SK-N-SH treated with all-trans-retinoic acid at 6 μM for 48 hours (cell line): ENCODE results near the gene ZNF474.

Experiments
- ATAC-seq: fragments of 200-7000 bp; cut with Tn5 transposase; 3 replicates; pipeline ENCODE4 v1.9.1; 2020; ENCODE audit warnings: mild to moderate bottlenecking, moderate library complexity
- ARNTL ChIP-seq: fragments of 450-650 bp; formaldehyde crosslinking; IDR thresholded peaks from 2 replicates; pipeline ENCODE4 v1.5.0; 2020; ENCODE audit warnings: low read depth, mild to moderate bottlenecking, moderate library complexity, borderline replicate concordance
- BACH2 ChIP-seq: fragments of 250-450 bp; sonication (Bioruptor Pico); IDR thresholded peaks from 2 replicates; pipeline ENCODE4 v1.9.0; 2021; ENCODE audit warnings: mild to moderate bottlenecking, borderline replicate concordance
- CSDC2 ChIP-seq: fragments of 250-450 bp; sonication (Bioruptor Pico); IDR thresholded peaks from 2 replicates; pipeline ENCODE4 v1.5.0; 2020; ENCODE audit warnings: mild to moderate bottlenecking, moderate library complexity
- CSRNP3 ChIP-seq: fragments of 250-450 bp; sonication (Bioruptor Pico); IDR thresholded peaks from 2 replicates; pipeline ENCODE4 v1.5.1; 2021; ENCODE audit warnings: mild to moderate bottlenecking, moderate library complexity
- ESRRG ChIP-seq: fragments of 250-450 bp; sonication (Bioruptor Pico); IDR thresholded peaks from 2 replicates; pipeline ENCODE4 v1.6.1; 2021; ENCODE audit warnings: mild to moderate bottlenecking
- GLIS3 ChIP-seq: fragments of 250-450 bp; sonication (Bioruptor Pico); IDR thresholded peaks from 2 replicates; pipeline ENCODE4 v1.5.0; 2020; ENCODE audit warnings: mild to moderate bottlenecking, moderate library complexity
- ISL1 ChIP-seq: fragments of 250-450 bp; sonication (Bioruptor Pico); IDR thresholded peaks from 2 replicates; pipeline ENCODE4 v2.1.2; 2022; ENCODE audit warnings: mild to moderate bottlenecking, moderate library complexity
- OSR1 ChIP-seq: fragments of 250-450 bp; sonication (Bioruptor Pico); IDR thresholded peaks from 2 replicates; pipeline ENCODE4 v1.8.0; 2022; ENCODE audit warnings: moderate library complexity, mild to moderate bottlenecking, inconsistent platforms
- PPARA ChIP-seq: fragments of 250-450 bp; sonication (Bioruptor Pico); IDR thresholded peaks from 2 replicates; pipeline ENCODE4 v1.5.0; 2020; ENCODE audit warnings: mild to moderate bottlenecking, borderline replicate concordance
- RARB ChIP-seq: fragments of 250-450 bp; sonication (Bioruptor Pico); IDR thresholded peaks from 2 replicates; pipeline ENCODE4 v1.8.0; 2021; ENCODE audit warnings: mild to moderate bottlenecking, moderate library complexity
- SNAI2 ChIP-seq: fragments of 250-450 bp; sonication (Bioruptor Pico); IDR thresholded peaks from 2 replicates; pipeline ENCODE4 v1.5.0; 2020; ENCODE audit warnings: mild to moderate bottlenecking, moderate library complexity
- TCF4 ChIP-seq: fragments of 250-450 bp; sonication (Bioruptor Pico); IDR thresholded peaks from 2 replicates; pipeline ENCODE4 v1.8.0; 2021; ENCODE audit warnings: mild to moderate bottlenecking, moderate library complexity, borderline replicate concordance
- TOX ChIP-seq: fragments of 250-450 bp; sonication (Bioruptor Pico); IDR thresholded peaks from 2 replicates; pipeline ENCODE4 v1.8.0; 2021; ENCODE audit warnings: mild to moderate bottlenecking, moderate library complexity, borderline replicate concordance
- TSHZ2 ChIP-seq: fragments of 250-450 bp; sonication (Bioruptor Pico); IDR thresholded peaks from 2 replicates; pipeline ENCODE4 v1.5.0; 2020; ENCODE audit warnings: mild to moderate bottlenecking, moderate library complexity
- ZC3H10 ChIP-seq: fragments of 250-450 bp; sonication (Bioruptor Pico); IDR thresholded peaks from 2 replicates; pipeline ENCODE4 v1.5.1; 2021; ENCODE audit warnings: mild to moderate bottlenecking, moderate library complexity
- ZFP3 ChIP-seq: fragments of 250-450 bp; sonication (Bioruptor Pico); IDR thresholded peaks from 2 replicates; pipeline ENCODE4 v1.5.0; 2020; ENCODE audit warnings: mild to moderate bottlenecking, moderate library complexity
- ZFP30 ChIP-seq: fragments of 450-650 bp; formaldehyde crosslinking; IDR thresholded peaks from 2 replicates; pipeline ENCODE4 v1.5.0; 2022; ENCODE audit warnings: mild to moderate bottlenecking, moderate library complexity
- ZNF565 ChIP-seq: fragments of 450-650 bp; formaldehyde crosslinking; conservative IDR thresholded peaks from 2 replicates; pipeline ENCODE4 v1.5.0; 2020; ENCODE audit warnings: low read depth, mild to moderate bottlenecking, moderate library complexity
- ZNF70 ChIP-seq: fragments of 450-650 bp; formaldehyde crosslinking; IDR thresholded peaks from 2 replicates; pipeline ENCODE4 v1.5.0; 2020; ENCODE audit warnings: mild to moderate bottlenecking, moderate library complexity
- ZNF8 ChIP-seq: fragments of 450-650 bp; formaldehyde crosslinking; IDR thresholded peaks from 2 replicates; pipeline ENCODE4 v1.5.0; 2020; ENCODE audit warnings: mild to moderate bottlenecking, moderate library complexity
- TF ChIP-seq, protein P1 (sequence below): fragments of 250-450 bp; sonication (Bioruptor Pico); IDR thresholded peaks from 2 replicates; pipeline ENCODE4 v1.8.0; 2021; ENCODE audit warnings: low read depth, mild to moderate bottlenecking, moderate library complexity, borderline replicate concordance
- TF ChIP-seq, protein P2 (sequence below): fragments of 250-450 bp; sonication (Bioruptor Pico); IDR thresholded peaks from 2 replicates; pipeline ENCODE4 v1.8.0; 2020; ENCODE audit warnings: mild to moderate bottlenecking, moderate library complexity, borderline replicate concordance
- TF ChIP-seq, protein P3 (sequence below): fragments of 250-450 bp; sonication (Bioruptor Pico); IDR thresholded peaks from 2 replicates; pipeline ENCODE4 v1.5.1; 2020; ENCODE audit warnings: low read depth, mild to moderate bottlenecking, moderate library complexity

ZNF474 gene

DNA sequence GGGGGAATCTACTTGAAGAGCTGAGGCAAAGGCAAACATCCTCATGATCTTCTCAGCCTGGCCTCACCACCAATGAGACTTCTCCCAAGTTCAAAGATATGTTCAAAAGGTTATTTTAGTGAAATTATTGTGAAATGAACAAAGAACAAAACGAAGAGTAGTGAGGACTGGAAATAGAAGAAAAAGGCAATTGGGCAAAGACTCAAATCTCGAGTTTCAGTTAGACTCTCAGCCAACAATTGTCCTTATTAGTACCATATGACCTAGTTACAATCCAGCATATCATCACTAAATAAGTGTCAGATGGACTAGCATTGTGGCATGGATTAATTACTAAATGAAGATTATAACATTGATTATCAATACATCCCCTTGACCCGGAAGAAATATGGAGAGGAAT lies 9.0 kb downstream of the ZNF474 start (continued):
- no peak for TF ChIP-seq CSRNP3 (CRISPR knock-in tag)
- TF ChIP-seq ISL1 (CRISPR knock-in tag), result no peak
- no peak for TF ChIP-seq ZNF70 (CRISPR knock-in tag)
- TF ChIP-seq ZC3H10 (CRISPR knock-in tag), result no peak
- TF ChIP-seq PPARA (CRISPR knock-in tag), result no peak
- no peak for TF ChIP-seq OSR1
- TF ChIP-seq TSHZ2 (CRISPR knock-in tag), result no peak

GRCh38 chr5:122140900-122141299 lies 11.6 kb downstream of the ZNF474 start:
- no peak for TF ChIP-seq OSR1
- TF ChIP-seq ZNF565, result no peak
- no peak for TF ChIP-seq RARB (CRISPR knock-in tag)
- no peak for TF ChIP-seq GLIS3 (CRISPR knock-in tag)
- TF ChIP-seq BACH2 (CRISPR knock-in tag), result no peak
- TF ChIP-seq, protein P1, sequence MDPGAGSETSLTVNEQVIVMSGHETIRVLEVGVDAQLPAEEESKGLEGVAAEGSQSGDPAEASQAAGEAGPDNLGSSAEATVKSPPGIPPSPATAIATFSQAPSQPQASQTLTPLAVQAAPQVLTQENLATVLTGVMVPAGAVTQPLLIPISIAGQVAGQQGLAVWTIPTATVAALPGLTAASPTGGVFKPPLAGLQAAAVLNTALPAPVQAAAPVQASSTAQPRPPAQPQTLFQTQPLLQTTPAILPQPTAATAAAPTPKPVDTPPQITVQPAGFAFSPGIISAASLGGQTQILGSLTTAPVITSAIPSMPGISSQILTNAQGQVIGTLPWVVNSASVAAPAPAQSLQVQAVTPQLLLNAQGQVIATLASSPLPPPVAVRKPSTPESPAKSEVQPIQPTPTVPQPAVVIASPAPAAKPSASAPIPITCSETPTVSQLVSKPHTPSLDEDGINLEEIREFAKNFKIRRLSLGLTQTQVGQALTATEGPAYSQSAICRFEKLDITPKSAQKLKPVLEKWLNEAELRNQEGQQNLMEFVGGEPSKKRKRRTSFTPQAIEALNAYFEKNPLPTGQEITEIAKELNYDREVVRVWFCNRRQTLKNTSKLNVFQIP (CRISPR knock-in tag), result no peak
- no peak for TF ChIP-seq PPARA (CRISPR knock-in tag)
- TF ChIP-seq, protein P2, sequence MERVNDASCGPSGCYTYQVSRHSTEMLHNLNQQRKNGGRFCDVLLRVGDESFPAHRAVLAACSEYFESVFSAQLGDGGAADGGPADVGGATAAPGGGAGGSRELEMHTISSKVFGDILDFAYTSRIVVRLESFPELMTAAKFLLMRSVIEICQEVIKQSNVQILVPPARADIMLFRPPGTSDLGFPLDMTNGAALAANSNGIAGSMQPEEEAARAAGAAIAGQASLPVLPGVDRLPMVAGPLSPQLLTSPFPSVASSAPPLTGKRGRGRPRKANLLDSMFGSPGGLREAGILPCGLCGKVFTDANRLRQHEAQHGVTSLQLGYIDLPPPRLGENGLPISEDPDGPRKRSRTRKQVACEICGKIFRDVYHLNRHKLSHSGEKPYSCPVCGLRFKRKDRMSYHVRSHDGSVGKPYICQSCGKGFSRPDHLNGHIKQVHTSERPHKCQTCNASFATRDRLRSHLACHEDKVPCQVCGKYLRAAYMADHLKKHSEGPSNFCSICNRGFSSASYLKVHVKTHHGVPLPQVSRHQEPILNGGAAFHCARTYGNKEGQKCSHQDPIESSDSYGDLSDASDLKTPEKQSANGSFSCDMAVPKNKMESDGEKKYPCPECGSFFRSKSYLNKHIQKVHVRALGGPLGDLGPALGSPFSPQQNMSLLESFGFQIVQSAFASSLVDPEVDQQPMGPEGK, result no peak
- no peak for TF ChIP-seq ZFP3 (CRISPR knock-in tag)
- no peak for TF ChIP-seq ISL1 (CRISPR knock-in tag)
- TF ChIP-seq TCF4 (CRISPR knock-in tag), result no peak
- TF ChIP-seq ZFP30 (CRISPR knock-in tag), result no peak
- TF ChIP-seq SNAI2 (CRISPR knock-in tag), result no peak
- no peak for TF ChIP-seq ESRRG (CRISPR knock-in tag)
- no peak for TF ChIP-seq CSRNP3 (CRISPR knock-in tag)
- TF ChIP-seq ZNF8 (CRISPR knock-in tag), result no peak
- TF ChIP-seq, protein P3, sequence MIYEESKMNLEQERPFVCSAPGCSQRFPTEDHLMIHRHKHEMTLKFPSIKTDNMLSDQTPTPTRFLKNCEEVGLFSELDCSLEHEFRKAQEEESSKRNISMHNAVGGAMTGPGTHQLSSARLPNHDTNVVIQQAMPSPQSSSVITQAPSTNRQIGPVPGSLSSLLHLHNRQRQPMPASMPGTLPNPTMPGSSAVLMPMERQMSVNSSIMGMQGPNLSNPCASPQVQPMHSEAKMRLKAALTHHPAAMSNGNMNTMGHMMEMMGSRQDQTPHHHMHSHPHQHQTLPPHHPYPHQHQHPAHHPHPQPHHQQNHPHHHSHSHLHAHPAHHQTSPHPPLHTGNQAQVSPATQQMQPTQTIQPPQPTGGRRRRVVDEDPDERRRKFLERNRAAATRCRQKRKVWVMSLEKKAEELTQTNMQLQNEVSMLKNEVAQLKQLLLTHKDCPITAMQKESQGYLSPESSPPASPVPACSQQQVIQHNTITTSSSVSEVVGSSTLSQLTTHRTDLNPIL, result no peak
- no peak for ATAC-seq

GRCh38 chr5:122141751-122142150 lies 12.4 kb downstream of the ZNF474 start:
- peak; percentile 67 for ATAC-seq
- TF ChIP-seq, protein P3, result no peak
- TF ChIP-seq SNAI2 (CRISPR knock-in tag) (no peak), RARB (CRISPR knock-in tag) (no peak), TCF4 (CRISPR knock-in tag) (no peak), ZNF70 (CRISPR knock-in tag) (no peak), GLIS3 (CRISPR knock-in tag) (no peak), CSDC2 (no peak), ARNTL (no peak), TOX (CRISPR knock-in tag) (no peak), ZNF565 (no peak), ZC3H10 (CRISPR knock-in tag) (no peak), ISL1 (CRISPR knock-in tag) (no peak), OSR1 (no peak)
- TF ChIP-seq, protein P2, result no peak
